ENCODE measurements around the gene CNNM2.
A peak's percentile ranks its signal among the peaks of the same experiment; 100 is the strongest.

The CNNM2 gene

DNA sequence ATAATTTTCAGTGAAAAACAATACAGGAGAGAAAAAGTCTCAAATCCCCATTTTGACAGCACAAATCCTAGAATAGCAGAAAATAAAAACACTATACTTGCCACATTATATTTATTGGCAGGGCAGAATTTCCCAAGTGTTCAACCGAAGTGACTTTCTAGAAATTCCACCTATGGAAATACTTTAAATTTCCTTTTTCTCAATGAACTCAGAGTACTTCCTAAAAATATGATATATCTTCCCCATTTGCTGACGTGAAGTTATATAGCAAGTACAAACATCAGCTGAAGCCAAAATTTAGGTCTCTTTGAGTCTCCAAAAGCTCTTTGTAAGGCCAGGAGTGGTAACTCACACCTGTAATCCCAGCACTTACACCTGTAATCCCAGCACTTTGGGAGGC is 191.7 kb downstream of the CNNM2 start:
- TF ChIP-seq, protein P1, sequence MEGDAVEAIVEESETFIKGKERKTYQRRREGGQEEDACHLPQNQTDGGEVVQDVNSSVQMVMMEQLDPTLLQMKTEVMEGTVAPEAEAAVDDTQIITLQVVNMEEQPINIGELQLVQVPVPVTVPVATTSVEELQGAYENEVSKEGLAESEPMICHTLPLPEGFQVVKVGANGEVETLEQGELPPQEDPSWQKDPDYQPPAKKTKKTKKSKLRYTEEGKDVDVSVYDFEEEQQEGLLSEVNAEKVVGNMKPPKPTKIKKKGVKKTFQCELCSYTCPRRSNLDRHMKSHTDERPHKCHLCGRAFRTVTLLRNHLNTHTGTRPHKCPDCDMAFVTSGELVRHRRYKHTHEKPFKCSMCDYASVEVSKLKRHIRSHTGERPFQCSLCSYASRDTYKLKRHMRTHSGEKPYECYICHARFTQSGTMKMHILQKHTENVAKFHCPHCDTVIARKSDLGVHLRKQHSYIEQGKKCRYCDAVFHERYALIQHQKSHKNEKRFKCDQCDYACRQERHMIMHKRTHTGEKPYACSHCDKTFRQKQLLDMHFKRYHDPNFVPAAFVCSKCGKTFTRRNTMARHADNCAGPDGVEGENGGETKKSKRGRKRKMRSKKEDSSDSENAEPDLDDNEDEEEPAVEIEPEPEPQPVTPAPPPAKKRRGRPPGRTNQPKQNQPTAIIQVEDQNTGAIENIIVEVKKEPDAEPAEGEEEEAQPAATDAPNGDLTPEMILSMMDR (conservative IDR thresholded peaks at IDR 0.05; ENCODE audit: control insufficient read depth, insufficient read depth, low read depth, low read length) = no peak
- no peak for DNase-seq (ENCODE audit: low read depth)
- no peak overlapping the region for H3K4me3 ChIP-seq (ENCODE audit: control insufficient read depth, low read depth, low read length)

DNA sequence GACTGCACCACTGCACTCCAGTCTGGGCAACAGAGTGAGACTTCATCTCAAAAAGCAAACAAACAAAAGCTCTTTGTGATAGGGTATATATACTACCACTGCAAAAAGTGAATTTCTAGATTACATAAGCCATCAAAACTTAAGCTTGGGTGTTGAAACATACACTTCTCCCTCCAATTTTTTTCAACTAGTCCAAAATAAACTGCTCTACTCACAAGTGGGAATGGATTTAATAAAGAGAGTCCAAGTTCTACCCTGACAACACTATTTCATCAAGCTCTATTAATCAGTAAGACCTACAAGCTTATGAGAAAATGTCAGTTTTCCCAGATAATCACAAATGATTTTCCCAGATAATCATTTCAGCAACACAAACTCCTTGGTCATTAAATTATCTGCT is 192.3 kb downstream of the CNNM2 start:
- no peak overlapping the region for H3K4me3 ChIP-seq (ENCODE audit: control insufficient read depth, low read depth, low read length)
- TF ChIP-seq, protein P1 (conservative IDR thresholded peaks at IDR 0.05; ENCODE audit: control insufficient read depth, insufficient read depth, low read depth, low read length) = no peak
- DNase-seq (ENCODE audit: low read depth) = no peak

DNA sequence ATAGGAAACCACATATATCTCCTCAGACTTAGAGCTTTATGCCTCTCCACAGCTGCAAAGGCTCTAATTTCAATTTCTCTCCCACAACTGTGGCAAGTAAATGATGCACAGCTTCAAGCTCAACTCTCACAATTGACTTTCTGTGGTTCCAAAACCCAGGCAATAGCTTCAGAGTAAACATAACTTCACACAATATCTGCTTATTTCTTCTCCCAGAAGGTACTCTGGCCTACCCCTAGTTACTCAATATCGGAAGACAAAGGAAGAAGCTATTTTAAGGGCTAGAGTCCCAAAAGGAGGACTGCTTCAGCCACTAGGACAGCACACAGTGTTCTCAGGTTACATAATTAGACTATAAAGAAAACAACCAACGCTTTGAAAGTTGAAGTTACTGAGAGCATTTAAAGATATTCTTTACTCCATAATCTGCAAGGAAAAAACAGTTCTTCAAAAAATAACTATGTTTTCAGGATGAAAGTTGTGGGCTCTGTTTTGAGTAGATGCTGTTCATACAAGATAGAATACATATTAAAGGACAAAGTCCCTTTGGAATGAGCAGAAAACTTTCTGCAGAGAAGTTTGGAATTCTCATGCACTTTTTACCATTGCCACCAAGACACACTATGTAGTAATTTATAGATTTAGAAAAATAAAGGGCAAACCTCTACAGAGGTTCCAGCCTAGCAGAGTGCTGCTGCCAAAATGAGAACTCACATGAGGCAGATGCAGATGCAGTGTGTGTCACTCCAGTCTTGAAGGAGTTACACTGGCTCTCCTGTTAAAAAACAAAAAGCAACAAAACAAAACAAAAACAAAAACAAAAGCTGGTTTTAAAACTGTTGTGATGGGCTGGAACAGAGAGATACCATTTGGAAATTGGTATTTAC is 193.2 kb downstream of the CNNM2 start:
- no peak overlapping the region for H3K4me3 ChIP-seq (ENCODE audit: control insufficient read depth, low read depth, low read length)
- TF ChIP-seq, protein P1 (conservative IDR thresholded peaks at IDR 0.05; ENCODE audit: control insufficient read depth, insufficient read depth, low read depth, low read length) = no peak
- peak; percentile 52 for DNase-seq (ENCODE audit: low read depth)

DNA sequence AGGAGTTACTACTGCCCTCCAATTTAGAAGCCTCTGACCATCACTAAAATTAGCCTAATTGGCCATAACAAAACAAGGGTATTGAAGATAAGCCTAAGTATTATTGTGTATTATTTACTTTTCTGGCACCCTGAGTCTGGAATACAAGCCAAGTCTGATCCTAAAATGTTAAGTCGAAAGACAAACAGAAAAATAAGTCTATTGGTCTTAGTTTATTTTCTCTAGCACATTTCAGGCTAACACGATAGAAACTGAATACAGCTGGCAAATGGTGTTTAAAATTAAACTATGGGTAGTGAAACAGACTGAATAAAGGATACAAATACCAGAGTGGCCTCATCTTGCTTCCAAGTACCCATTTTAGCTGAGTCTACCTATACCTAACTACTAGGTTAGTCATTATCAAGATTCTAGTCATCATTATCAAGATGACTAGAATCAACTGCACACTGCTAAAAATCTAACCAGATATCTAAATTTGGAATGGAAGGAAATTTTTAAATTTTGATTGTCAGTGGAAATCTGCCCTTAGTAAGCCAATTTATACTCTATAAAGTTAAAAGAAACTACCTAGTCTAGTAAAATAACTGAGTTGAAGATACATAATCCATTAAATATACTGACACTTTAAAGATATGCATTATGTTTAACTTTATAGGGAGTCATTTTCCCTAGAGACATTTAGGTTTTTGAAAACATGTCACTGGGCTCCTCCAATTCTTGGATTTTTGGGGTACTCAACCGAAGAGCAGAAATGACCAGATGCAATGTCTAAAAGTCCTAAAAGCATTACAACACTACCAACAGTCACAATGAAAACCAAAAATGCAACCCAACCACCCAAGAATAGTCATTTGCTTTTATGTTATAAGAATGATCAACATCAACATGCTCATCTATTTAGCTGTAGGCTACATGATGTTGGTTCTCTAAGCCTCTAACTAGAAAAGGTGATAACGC is 194.1 kb downstream of the CNNM2 start:
- TF ChIP-seq, protein P1 (conservative IDR thresholded peaks at IDR 0.05; ENCODE audit: control insufficient read depth, insufficient read depth, low read depth, low read length) = no peak
- no peak for DNase-seq (ENCODE audit: low read depth)
- no peak overlapping the region for H3K4me3 ChIP-seq (ENCODE audit: control insufficient read depth, low read depth, low read length)

- H3K4me3 ChIP-seq (ENCODE audit: control insufficient read depth, low read depth, low read length) = no peak overlapping the region
- no peak for DNase-seq (ENCODE audit: low read depth)
- TF ChIP-seq, protein P1 (conservative IDR thresholded peaks at IDR 0.05; ENCODE audit: control insufficient read depth, insufficient read depth, low read depth, low read length) = no peak
Measured at GRCh38 chr10:103114876-103115275, 196.8 kb downstream of the CNNM2 start.

DNA sequence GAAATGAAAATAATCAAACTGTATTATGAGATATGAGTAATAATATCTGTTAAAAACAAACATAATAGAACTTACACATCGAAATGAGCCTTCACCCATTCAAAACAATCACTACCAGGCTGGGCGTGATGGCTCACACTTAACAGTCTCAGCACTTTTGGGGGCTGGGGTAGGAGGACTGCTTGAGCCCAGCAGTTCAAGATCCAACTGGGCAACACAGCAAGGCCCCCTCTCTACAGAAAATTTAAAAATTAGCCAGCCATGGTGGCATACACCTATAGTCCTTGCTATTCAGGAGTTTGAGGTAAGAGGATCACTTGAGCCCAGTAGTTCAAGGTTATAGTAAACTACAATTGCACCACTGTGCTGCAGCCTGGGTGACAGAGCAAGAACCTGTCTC is 199.2 kb downstream of the CNNM2 start:
- TF ChIP-seq, protein P1 (conservative IDR thresholded peaks at IDR 0.05; ENCODE audit: control insufficient read depth, insufficient read depth, low read depth, low read length) = no peak
- H3K4me3 ChIP-seq (ENCODE audit: control insufficient read depth, low read depth, low read length) = no peak overlapping the region
- DNase-seq (ENCODE audit: low read depth) = no peak
